Right ventricle myocardium inferior (tissue), 1 donor: Measurements from ENCODE around the gene MDK. TPM values are rescaled to one million over a fixed set of nuclear protein-coding genes. Genes with fewer than 3 reads are reported as not detected.

ENCODE experiments used
- ATAC-seq: fragments of 200-7000 bp; cut with Tn5 transposase; one replicate; pipeline ENCODE4 v1.9.1; 2020; ENCODE audit warnings: mild to moderate bottlenecking, moderate library complexity
- DNase-seq: peaks from one replicate; pipeline ENCODE4 v3.0.0; 2021; ENCODE audit errors: missing footprints
- intact Hi-C: fragments of 100-400 bp; cut with DNase I; formaldehyde crosslinking; loops from one replicate; pipeline ENCODE4 v1.11.0; 2022
- total RNA-seq: library from RNA; stranded (reverse); fragmentation: NEBNext Ultra II Directional; extraction: Animal tissue kit (Norgen Biotek cat#: 25700); gene quantifications from one replicate; pipeline ENCODE4 v1.2.1, GENCODE V29; 2021
- donor health status: DM: no; HTN: yes; CAD: no; lungs with severe emphysema.

MDK gene
- total RNA-seq, 1 donor from 2014 or later, result 3.2 TPM

DNA sequence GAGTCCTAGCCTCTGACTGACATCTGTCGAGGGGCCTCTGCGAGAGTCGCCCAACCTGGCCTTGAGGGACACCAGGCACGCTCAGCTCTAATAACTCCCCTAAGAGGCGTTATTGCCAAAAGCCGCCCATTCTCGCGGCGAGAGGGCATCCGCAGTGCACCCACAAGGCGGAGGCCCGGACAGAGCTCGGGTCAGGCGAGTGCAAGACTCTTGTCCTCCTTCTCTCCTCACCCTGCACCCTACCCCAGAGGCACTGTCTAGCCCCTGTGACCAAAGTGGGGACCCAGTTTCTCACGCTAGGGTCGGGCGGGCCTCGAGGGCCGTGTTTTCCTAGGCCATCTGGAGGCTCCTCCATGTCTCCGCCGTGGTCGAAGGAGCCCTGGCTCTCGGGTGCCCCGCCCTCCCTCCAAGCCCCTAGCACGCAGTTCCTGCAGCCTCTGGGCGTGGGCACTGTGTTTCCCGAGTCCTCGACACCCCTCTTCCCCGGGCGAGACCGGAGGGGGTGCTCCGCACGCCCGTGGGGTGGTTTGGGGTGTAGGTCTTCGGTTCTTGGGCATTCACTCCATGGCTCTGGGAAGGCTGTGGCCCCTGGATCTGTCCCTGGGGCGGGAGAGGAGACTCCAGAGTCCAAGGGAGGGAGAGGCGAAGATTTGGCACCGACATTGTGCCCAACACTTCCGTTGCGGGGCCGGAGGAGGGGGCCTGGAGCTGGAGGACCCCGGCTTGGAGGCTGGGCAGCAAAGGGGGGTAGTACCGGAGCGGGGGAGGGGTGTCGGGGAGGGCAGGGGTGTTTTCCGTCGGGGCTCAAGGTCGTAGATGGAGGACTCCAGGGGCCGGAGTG is 9.1 kb downstream of the MDK start:
- DNase-seq, result no peak
- intact Hi-C loops, result loop anchor here (2.0 kb wide), 1 partner anchor 138 kb away; no protein-coding TSS in a partner anchor
- ATAC-seq, result no peak

DNA sequence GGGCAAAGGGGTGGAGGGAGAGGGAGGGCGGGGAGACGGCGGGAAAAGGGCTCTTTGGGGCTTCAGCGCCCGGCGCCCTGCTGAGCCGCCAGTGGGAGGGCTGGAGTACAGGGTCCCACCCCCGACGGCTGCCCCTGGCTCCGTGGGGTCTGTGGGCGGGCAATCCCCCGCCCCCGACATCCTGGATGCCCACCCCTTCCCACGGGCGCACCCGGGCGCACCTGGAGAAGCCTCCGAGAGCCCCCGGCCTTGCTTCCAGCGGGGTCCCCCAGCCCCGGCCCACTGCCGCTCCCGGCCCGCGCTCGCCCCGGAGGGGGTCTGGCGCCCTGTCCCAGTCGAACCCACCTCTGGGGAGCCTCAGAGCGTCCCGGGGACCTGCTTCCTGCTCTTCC is 9.7 kb downstream of the MDK start:
- no peak for DNase-seq

DNA sequence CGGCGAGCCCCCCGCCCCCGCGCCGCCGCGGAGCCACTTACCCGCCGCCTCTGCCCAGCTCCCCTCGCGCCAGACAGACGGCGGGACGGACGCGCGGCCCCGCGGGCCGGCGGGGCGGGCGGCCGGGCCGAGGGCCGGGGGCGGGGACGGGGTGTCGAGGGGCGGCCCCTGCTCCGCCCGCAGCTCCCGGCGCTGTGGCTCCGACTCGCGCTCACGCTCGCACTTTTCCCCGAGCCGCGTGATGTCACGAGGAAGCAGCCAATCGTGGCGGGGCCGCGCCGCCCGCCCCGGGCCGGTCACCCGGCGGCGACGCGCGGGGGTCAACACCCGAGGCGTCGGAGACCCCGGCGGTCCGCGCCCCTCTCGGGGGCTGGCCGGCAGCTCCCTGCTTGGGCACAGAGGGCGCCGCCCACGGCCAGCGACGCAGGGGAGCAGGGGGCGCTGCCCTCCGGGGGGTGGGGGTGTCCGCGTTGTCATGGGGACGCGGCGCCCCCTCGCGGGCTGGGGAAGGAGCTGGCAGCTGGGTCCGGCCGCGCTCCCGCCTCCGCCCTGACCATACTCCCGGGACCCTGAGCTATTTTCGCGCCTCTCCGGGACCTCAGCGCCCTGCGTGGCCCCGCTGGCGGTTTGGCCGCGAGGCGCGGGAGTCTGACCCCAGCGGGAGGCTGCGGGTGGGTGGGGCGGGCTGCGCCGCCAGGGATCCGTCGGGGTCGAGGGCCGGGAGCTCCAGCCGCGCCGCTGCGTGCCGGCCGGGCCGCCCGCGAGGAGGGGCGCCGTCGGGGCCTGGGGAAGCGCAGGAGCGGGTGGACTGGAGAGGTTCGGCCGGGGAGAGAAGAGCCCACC is 10.3 kb downstream of the MDK start, which contains the start of gene CHRM4:
Gene CHRM4 (minus strand): TSS at position 199 of the 843 bp plus-strand sequence. CDS start 5,219 bp downstream, outside the sequence.
- ATAC-seq (no peak), DNase-seq (no peak)
- intact Hi-C loops, result loop anchor here (2.0 kb wide), 2 partner anchors 137 to 145 kb away; no protein-coding TSS in a partner anchor

More for the DNA sequence above, 9.7 kb downstream of the MDK start:
- ATAC-seq, result no peak
- intact Hi-C loops, result loop anchor here (2.0 kb wide), 1 partner anchor 138 kb away; no protein-coding TSS in a partner anchor

DNA sequence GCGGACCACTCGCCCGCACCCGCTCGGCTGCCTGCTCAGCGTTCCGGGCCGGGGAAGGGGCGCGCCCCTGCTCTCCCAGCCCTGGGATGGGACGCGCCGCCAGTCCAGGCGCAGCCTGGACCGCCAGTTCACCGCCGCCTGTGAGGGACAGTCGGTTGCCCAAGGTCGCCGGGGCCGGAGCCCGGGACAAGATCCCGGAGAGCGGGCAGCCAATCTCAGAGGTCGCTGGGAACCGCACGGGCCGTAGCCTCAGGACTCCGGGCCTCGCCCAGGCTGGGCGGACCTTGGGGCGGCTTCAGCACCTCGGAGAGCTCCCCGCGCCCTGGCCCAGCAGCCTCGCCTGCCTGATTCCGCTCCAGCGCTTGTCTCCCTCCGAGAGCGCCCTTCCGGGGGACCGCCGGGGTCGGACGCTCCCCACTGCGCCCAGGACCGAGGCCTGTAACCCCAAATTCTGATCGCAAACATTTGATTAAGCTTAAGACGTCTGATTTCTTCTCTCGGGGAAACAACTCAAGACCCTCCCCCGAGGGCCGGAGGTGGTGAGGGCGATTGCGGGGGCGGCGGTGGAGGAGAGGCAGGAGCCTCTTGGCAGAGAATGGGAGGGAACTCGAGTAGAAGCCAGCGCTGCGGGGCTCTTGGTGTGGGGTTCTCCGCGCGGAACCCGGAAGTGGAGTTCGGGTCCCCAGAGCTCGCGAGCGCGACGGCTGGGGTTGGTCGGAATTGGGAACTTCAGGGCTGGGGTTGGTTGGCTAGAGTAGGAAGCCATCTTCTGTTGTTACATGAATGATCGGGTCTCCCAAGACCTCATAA is 11.2 kb downstream of the MDK start:
- peak; percentile 94 for ATAC-seq
- peak; percentile 90 for DNase-seq
- intact Hi-C loops, result loop anchor here (2.0 kb wide), 1 partner anchor 144 kb away; no protein-coding TSS in a partner anchor

DNA sequence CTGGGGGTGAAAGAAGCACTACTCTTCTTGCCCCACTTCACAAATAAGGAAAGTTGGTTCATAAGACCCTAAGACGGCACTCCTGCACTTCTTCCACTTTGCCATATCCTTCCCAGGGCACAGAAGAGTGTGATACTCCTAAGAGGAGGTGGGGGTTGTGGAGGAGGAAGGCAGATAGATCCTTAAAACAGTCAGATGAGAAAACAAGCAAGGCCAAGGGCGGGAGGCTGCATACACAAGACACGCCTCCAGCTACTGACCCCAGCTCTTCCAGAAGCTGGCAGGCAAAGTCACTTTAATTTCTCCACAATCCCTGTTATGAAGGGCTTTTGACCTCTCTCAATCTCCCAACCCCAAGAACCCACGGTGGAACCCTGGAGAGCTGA is 11.8 kb downstream of the MDK start:
- intact Hi-C loops, result loop anchor here (2.0 kb wide), 1 partner anchor 144 kb away; no protein-coding TSS in a partner anchor
- DNase-seq (no peak), ATAC-seq (no peak)

DNA sequence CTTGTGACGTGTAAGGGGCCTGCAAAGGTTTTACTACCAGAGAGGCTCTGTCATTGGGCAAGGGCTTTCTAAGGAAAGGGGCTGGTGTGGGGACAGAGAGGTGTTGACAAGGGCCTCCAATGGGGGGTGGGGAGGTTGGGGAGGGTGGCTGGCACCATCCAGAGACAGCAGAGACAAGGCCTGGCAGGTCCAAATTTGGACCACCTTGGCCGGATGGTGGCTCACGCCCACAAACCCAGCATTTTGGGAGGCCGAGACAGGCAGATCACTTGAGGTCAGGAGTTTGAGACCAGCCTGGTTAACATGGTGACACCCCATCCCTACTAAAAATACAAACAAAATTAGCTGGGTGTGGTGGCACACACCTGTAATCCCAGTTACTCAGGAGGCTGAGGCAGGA is 12.3 kb downstream of the MDK start:
- ATAC-seq, result no peak
- DNase-seq, result no peak
- intact Hi-C loops, result loop anchor here (2.0 kb wide), 1 partner anchor 143 kb away; no protein-coding TSS in a partner anchor

DNA sequence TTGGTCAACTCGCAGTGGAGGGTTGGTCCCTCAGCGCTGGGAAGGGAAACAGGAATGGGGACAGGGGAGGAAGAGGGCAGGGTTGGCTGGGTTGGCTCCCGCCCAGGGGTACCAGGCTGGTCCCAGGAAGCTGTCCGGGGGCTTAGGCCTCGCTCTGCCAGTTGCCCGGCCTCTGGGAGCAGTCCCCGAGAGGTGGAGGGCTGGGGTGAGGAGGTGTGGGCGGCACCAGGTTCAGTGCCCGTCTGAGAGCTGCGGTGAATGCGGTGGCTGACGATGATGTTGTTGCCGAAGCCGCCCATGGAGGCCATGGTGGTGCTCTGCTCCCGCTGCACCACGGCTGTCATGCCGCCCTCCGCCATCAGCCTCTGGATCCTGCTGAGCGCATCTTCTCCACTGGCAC is 16.1 kb downstream of the MDK start:
- DNase-seq, result no peak
- intact Hi-C loops, result no loop called here
- ATAC-seq, result no peak

DNA sequence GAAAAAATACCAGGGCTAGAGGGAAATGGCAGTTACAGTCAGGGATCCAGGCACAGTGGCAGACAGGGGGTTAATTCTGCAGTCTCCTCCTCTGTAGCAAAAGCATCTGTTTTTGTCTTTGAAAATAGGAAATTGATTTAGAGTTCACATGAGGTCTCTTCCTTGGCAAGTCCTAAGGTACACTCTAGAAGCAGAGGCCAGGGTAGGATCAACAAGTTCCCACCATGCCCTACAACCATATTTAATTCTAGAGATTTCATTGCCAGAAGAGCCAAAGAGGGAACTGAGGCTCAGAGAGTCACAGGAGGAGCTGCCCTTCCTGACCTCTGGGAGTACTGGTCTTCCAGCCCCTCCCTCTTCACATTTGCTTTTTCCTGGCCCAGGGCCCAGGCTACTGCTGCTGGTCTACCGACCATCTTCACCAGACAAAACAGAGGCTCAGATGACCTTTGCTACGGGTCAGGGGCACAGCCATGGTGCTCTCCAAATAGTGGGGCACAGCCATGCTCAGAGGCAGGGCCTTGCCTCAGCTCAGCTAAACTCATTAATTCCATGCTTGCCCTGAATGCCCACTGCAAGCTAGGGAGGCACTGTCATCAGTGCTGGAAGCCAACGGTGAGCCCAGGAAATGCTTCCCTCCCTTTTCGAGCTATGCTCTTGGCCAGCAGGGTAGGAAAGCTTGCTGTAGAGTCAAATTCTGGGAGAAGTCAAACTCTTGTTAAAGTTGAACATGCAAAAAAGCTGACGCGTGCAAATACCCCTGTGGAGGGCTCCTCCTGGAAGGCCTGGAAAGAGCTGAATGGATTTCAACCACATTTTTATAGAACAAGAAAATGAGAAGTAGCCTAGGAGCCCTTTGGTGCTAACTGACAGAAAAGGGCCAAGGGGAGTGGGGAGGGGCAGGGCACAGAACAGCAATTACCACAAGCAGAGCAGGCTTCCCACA is 21.8 kb downstream of the MDK start:
- intact Hi-C loops, result loop anchor here (10.0 kb wide), 1 partner anchor 52 kb away; no protein-coding TSS in a partner anchor
- DNase-seq (no peak), ATAC-seq (peak; percentile 47)

DNA sequence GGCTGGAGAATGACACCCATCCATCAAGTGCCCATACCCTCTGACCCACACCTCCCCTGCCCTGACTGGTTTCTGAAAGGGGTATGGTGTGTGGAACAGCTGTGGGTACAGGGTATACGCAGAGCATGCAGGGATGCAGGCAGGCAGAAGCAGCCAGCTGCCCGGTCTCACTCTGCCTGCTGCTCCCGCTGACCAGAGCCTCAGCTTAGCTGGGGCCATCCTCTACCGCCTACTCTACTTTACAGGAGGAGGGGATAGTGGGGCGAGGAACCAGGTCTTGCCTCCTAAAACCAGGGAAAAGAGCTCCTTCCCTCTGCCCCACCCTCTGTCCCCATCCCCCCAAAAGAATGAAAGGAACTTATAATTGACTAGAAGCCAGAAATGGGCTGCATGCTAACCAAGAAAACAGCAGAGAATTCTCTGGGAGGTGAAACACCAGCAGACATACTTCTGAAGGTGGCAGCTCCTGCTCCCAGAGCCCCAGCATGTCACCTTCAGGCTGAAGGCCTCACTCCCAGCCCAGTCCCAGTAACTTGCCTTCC is 23.1 kb downstream of the MDK start:
- DNase-seq, result no peak
- no peak for ATAC-seq
- intact Hi-C loops, result loop anchor here (10.0 kb wide), 1 partner anchor 50 kb away; no protein-coding TSS in a partner anchor

DNA sequence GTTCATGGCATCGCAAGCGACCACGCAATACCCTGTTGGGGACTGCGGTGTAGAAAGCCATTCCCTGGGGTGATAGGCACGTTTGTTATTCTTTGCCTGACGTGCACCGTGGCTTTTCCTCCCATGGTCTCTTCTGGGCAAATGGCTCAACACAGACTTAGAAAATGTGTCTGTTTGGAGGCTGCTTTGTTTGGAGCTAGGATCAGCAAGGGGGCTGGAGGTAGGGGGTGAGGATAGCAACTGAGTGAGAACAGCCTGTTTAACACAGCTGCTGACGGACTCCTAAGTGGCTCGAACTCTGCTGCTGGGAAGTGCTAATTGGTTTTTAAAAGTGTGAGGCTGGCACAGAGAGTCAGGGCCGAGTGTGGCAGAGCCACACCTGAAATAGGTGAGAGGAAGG is 26.2 kb downstream of the MDK start:
- ATAC-seq (no peak), DNase-seq (no peak)
- intact Hi-C loops, result loop anchor here (10.0 kb wide), 1 partner anchor 47 kb away; no protein-coding TSS in a partner anchor

DNA sequence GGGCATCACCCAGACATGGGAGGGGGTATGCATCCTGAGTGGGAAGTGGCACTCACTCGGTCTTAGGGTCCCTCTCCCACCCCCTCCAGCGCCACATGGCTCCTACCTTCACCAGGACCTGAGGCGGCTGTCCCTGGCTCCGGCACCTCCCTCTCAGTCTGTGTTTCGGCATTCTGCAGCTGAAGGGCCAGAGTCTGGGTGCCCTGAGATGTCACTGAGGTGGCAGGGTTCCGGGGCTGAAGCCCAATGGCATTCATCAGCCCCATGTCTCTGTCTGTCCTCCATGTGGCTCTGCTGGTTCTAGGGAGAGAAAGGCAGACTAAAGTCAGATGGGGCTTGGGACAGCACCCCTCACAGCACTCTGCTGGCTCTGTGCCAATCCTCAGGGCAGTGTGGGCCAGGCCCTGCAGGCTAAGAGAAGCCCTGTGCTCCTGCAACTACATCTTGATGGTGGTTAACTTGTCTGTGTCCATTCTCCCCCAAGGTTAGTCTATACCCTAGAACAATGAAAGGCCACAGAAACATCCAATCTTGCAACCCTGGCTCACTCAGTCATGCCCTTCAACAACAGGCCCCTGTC is 27.0 kb downstream of the MDK start:
- intact Hi-C loops, result loop anchor here (10.0 kb wide), 1 partner anchor 46 kb away; no protein-coding TSS in a partner anchor
- ATAC-seq, result no peak
- no peak for DNase-seq

DNA sequence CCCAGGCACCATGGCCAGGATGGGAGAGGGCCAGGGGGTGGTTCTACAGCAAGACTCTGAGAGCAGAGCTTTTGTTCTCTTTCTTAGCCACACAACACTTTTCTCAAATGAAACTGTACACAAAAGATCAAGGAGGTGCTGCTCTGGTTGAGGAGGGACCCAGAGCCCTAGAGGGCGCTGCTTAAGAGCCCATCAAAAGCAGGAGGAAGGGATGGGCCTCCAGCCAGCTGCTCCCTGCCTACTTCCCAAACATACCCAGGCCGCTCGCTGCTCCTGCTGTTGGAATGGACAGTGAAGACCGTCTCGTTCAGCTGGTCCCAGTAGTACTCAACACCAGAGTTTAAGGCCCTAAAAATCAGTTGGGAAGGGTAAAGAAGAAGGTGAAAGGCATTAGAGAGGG is 28.6 kb downstream of the MDK start:
- no peak for DNase-seq
- intact Hi-C loops, result no loop called here

DNA sequence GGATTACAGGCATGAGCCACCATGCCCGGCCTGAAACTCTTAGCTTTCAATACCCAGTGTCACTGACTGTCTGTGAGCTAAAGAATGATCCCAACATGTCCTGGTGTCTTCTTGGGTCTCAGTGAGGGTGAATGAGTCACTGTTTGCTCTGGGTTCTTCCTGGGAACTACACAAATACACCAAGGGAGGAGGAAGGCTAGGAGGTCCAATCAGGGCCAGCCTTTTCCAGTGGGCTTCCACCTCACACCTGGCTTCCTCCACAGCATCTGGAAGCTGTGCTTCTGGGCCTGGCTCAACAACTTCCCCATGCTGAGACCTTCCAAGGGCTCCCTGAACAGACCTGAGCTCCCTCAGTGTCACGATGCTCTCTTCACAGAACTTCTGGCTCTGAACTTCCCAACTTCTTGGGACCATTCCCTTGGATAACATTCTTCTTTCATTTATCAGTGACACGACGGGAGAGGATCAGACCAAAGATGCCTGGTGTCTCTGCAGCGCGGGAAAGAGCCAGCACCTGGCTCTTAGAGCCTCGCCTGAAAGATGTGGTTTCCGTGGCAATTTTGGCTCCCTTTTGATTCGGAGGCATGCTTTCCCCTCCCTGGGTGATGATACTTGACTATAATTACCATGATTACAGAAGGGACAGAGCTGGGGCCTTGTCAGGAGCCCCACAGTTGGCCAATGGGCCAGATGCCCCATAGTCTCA is 32.4 kb downstream of the MDK start:
- ATAC-seq, result no peak
- intact Hi-C loops, result no loop called here

More for the DNA sequence above, 28.6 kb downstream of the MDK start:
- ATAC-seq, result no peak

DNA sequence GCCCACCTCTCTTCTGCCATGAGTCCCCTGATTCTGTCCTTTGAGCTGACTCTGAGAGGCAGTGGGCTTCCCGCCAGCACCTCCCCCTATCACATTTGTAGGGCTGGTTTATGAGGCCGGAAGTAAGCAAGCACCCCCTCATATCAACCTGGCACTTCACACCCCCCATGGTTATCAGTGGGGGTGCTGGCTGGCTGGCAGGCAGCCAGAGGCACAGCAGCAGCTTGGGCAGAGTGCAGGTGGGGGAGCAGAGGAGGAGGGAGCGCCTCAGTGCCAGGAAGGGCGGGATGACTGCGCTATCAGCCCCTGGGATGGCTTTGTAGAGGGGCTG is 33.0 kb downstream of the MDK start:
- DNase-seq (no peak), ATAC-seq (no peak)
- intact Hi-C loops, result no loop called here

More for the DNA sequence above, 32.4 kb downstream of the MDK start:
- no peak for DNase-seq

DNA sequence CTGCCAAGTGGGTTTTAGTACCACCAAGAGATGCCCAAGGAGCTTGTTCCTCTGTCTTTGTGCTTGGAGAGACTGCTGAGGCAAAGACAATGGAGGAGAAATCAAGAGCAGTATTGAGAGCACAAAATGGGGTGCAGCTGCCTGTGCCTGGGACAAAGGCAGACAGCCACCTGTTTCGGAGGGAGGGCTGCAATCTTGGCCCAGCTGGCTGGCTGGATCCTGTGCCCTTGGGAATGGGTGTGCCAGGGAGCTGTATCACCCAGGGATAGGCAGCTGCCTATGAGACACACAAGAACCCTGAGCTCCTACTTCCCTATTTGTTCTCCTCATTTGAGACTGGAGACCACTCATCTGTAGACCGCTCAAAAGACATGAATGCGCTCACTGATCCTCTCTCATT is 33.4 kb downstream of the MDK start:
- ATAC-seq (no peak), DNase-seq (no peak)
- intact Hi-C loops, result no loop called here

DNA sequence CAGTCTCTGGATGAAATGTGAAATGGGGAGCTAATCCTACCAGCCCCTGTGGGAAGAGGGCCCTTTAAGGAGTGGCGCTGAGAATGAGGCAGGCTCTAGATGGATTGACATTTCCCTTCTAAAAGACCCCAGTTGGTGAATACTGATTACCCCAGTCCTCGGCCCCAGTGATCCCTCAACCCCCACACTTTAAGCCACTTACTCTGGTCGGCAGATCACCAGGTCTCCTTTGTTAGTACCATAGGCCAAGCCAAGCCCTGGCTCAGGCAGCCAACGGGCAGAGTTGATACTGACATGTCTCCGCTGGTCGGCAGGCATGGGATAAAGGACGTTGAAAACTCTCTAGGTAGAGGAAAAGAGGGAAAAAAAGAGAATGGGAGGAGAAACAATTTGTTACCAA is 36.2 kb downstream of the MDK start:
- no peak for DNase-seq
- intact Hi-C loops, result no loop called here
- no peak for ATAC-seq
